BJ (cell line): ENCODE results near the gene MAP3K4. TPM values are rescaled to one million over a fixed set of nuclear protein-coding genes. Genes with fewer than 3 reads are reported as not detected.

ENCODE experiments used
- CTCF ChIA-PET: fragments of 350-600 bp; formaldehyde crosslinking; extraction: SDS; loops from one replicate; lab custom pipeline; 2021; ENCODE audit warnings: antibody characterized with exemption, inconsistent platforms; lab: Yijun Ruan, JAX
- POLR2A ChIA-PET: fragments of 300-600 bp; sonication (Branson Sonifier 250); formaldehyde crosslinking; extraction: SDS; loops from one replicate; lab custom pipeline; 2021; ENCODE audit warnings: antibody characterized with exemption; lab: Charles Lee
- DNase-seq: peaks from one replicate; pipeline ENCODE4 v3.0.0-alpha.2; 2011; ENCODE audit warnings: low read depth
- H3K27me3 ChIP-seq: 2 replicates; pipeline ENCODE4 v1.6.0; 2011; ENCODE audit warnings: low read length; ENCODE audit not compliant: control insufficient read depth, insufficient read depth
- H3K36me3 ChIP-seq: 2 replicates; pipeline ENCODE4 v1.5.1; 2011; ENCODE audit warnings: low read length; ENCODE audit not compliant: control insufficient read depth, insufficient read depth
- H3K4me3 ChIP-seq: 2 replicates; pipeline ENCODE4 v1.5.1; 2011; ENCODE audit warnings: low read depth, mild to moderate bottlenecking, control low read depth, low read length
- CTCF ChIP-seq: IDR thresholded peaks from 2 replicates; pipeline ENCODE4 v1.5.1; 2011; ENCODE audit warnings: low read depth, mild to moderate bottlenecking, control low read depth, inconsistent platforms, low read length, moderate library complexity; ENCODE audit not compliant: insufficient read depth
- polyA plus RNA-seq: library from polyadenylated mRNA; depleted of rRNA; stranded (reverse); fragments of >200 nt; gene quantifications from 2 replicates; pipeline ENCODE4 v1.2.3, GENCODE V29; 2011

Gene MAP3K4
- polyA plus RNA-seq, 1 experiment = 5.3 TPM

DNA sequence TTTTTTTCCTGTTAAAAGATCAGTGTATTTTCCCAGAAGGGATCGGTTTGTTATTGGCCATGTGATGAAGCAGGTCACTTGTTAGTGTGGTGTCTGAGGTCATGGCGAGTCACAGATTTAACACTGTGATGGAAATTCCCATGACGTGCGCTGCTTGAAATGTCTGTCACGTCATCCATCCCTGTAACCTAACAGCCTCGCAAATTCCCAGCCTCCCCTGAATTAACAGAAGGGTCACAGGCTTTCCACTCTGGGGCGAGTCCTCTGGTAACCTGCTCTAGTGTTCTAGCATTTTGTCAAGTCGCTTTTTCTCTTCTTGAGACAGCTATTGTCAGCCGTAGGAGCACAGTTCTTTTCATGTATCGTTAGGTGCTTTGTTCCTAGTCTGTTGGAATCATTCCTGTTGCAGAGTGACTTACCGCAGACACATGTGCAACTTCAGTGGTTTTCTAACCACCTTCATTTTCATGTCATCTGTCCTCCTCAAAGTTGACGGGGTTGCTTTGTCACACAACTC is 137.2 kb downstream of the MAP3K4 start:
- Histone ChIP-seq H3K27me3 (no peaks in the 10 kb centered on the region; the same call in 1 of the 2 replicates), H3K4me3 (no peak overlapping the region), H3K36me3 (peaks cover 1% of the 10 kb centered on the region; the same call in 1 of the 2 replicates)
- no peak for DNase-seq
- TF ChIP-seq CTCF = no peak
- POLR2A ChIA-PET = no interaction called here
- CTCF ChIA-PET = no interaction called here

GRCh38 chr6:161130541-161130940 is 139.0 kb downstream of the MAP3K4 start:
- CTCF ChIA-PET = no interaction called here
- TF ChIP-seq CTCF = no peak

GRCh38 chr6:161130967-161131766 is 139.6 kb downstream of the MAP3K4 start:
- no peak for TF ChIP-seq CTCF
- no peaks in the 10 kb centered on the region; the same call in 1 of the 2 replicates for H3K27me3 ChIP-seq
- peaks cover 5% of the 10 kb centered on the region for H3K36me3 ChIP-seq
- ChIA-PET POLR2A (no interaction called here), CTCF (interaction anchor here (1.0 kb wide), 1 partner anchor 8 kb away, joined by 3 read pairs; no protein-coding TSS in a partner anchor)
- no peak for DNase-seq
- H3K4me3 ChIP-seq = no peak overlapping the region

More at GRCh38 chr6:161130541-161130940, 139.0 kb downstream of the MAP3K4 start:
- no peak for DNase-seq
- H3K36me3 ChIP-seq = peaks cover 5% of the 10 kb centered on the region
- no peak overlapping the region for H3K4me3 ChIP-seq
- POLR2A ChIA-PET = no interaction called here
- no peaks in the 10 kb centered on the region; the same call in 1 of the 2 replicates for H3K27me3 ChIP-seq

DNA sequence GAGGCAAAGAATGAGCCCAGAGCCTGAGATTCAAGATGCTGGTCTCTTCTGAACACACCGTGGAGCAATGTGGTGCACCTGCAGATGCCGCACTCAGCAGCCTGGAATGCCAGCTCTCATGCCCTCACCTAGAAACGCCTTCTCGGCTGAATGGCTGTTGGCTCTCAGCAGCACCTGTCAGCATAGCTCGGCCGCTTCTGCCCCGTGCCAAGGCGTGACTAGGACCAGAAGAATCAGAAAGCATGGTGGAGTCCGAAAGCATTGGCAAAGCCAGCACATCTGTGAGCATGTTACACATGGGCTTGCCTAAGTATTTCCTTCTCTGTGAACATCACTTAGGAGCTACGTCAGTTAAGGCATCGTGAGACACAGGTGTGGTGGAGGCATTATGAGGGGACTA is 140.8 kb downstream of the MAP3K4 start:
- TF ChIP-seq CTCF = no peak
- Histone ChIP-seq H3K36me3 (peaks cover 5% of the 10 kb centered on the region), H3K27me3 (no peaks in the 10 kb centered on the region; the same call in 1 of the 2 replicates), H3K4me3 (no peak overlapping the region)
- CTCF ChIA-PET = interaction anchor here (1.0 kb wide), 1 partner anchor 9 kb away, joined by 3 read pairs; no protein-coding TSS in a partner anchor
- POLR2A ChIA-PET = no interaction called here
- no peak for DNase-seq

DNA sequence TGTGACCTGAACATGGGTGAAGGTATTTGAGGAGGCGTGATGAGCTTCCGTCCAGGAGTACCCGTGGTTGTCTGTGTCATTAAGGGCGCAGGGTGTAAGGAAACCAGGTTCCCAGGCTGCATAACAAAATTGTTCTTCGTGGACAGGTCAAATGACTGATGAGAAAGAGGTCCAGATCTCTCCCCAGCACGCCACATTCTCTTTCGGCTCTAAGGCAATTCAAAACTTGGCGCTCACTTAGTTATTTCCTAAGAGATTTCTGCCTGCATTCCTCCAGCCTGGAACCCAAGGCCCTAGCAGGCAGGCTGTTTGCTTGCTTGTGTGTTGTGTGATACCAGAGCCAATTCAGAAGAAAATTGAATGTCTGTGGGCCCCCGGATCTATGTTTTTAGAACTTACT is 142.4 kb downstream of the MAP3K4 start:
- ChIA-PET CTCF (interaction anchor here (0.7 to 0.8 kb wide), 2 partner anchors 65 to 203 kb away, joined by 3 read pairs; no protein-coding TSS in a partner anchor), POLR2A (no interaction called here)
- no peak overlapping the region for H3K4me3 ChIP-seq
- H3K27me3 ChIP-seq = no peaks in the 10 kb centered on the region
- DNase-seq = no peak
- TF ChIP-seq CTCF = no peak
- peaks cover 5% of the 10 kb centered on the region for H3K36me3 ChIP-seq
